GM21526 (cell line): ENCODE measurements around the gene SPDYE17.
"Not testable (repeated sequence)": the region's sequence is repeated elsewhere in the genome, so short reads cannot be mapped to it uniquely, and the experiment has no call there.

Experiments used
- ATAC-seq: cut with Tn5 transposase; IDR thresholded peaks from one replicate; pipeline ENCODE4 v1.9.1; 2021; ENCODE audit warnings: moderate library complexity; ENCODE audit not compliant: unreplicated experiment, low FRiP score

The SPDYE17 gene, protein sequence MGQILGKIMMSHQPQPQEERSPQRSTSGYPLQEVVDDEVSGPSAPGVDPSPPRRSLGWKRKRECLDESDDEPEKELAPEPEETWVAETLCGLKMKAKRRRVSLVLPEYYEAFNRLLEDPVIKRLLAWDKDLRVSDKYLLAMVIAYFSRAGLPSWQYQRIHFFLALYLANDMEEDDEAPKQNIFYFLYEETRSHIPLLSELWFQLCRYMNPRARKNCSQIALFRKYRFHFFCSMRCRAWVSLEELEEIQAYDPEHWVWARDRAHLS

DNA sequence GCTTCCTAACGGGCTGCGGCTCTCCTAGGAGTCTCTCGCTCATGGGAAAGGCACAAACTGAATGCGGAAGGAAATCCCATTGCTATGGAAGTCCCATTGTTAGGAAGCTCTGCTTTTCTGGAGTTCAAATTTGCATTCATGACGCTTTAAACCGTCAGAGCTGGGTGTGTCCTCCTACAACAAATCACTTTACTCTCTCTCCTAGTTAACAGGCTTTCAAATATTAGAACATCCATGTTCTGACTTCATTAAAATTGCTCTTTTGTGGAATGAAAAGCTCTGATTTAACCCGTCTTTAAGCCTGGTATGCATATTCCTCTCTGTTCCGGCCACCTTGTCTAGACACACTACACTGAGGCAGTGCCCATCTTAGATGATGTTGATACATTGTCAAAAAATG lies at the start of gene SPDYE17:
TSS of gene SPDYE17 (minus strand) at position 101 of the 400 bp plus-strand sequence. CDS start 1,791 bp downstream, outside the sequence.
- ATAC-seq: not testable (repeated sequence)

DNA sequence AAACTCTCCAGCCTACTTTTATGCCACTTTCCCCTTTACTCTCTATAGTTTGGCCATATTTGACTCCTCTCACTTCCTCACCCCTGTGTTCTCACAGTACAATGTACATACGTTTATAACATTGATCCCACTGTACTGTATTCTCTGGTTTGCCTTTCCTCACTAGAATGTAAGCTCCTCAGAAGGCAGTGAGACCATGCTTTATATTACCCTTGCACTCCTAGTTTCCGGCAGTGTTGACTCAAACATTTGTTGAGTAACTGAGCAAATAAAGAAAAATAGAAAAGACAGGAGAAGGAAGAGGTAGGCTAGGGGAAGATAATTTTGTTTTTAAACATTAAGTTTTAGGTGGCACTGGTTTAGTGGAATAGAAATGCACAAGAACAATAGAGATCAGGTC lies 48.1 kb upstream of the SPDYE17 start:
- not testable (repeated sequence) for ATAC-seq

DNA sequence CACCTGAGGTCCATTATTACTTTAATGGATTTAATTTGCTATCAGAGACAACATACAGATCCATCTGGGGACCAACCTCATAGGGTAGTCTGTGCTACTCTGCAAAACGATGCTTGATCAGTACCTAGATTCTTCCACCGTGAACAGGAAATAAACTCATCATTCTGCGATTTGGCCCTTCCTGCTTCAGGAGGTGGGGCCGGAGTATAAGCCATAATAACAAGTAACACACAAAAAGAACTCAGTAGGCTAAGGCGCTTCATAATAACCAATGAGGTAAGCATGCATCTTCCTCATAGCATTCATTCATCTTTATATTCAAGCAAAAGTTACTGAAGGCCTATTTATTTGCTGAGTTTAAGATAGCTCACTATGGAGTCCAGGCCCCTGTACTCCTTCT lies 47.5 kb upstream of the SPDYE17 start:
- ATAC-seq: not testable (repeated sequence)

DNA sequence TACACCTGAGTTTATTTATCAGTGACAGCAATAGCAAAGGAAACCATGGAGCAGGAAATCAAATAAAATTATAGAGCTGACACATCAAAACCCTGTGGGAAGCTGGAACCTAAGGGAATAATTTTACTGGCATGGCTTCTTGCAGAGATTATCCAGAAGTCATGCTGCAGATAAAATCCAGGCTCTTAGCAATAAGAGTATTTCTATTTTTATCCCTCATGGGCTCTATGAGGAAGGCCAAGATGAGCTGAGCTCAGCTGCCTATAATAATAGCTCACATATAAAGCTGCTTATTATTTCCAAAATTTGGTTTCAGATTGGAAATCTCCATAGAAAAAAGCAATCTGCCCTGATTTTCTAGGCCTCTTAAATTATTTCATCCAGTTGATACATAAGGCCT lies 47.0 kb upstream of the SPDYE17 start:
- not testable (repeated sequence) for ATAC-seq

DNA sequence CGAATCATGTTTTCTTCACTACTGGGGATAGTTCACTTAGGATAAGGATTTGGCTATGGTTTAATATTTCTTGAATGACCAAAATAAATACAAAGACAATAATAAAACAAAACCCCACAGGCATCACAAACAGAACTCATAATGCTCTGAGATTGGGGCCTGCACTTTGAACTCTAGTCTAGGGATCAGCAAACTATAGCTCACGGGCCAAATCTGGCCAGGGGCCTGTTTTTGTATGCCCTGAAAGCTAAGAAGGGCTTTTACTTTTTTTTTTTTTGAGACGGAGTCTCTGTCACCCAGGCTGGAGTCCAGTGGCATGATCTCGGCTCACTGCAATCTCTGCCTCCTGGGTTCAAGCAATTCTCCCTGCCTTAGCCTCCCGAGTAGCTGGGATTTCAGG lies 44.9 kb upstream of the SPDYE17 start:
- ATAC-seq: not testable (repeated sequence)

DNA sequence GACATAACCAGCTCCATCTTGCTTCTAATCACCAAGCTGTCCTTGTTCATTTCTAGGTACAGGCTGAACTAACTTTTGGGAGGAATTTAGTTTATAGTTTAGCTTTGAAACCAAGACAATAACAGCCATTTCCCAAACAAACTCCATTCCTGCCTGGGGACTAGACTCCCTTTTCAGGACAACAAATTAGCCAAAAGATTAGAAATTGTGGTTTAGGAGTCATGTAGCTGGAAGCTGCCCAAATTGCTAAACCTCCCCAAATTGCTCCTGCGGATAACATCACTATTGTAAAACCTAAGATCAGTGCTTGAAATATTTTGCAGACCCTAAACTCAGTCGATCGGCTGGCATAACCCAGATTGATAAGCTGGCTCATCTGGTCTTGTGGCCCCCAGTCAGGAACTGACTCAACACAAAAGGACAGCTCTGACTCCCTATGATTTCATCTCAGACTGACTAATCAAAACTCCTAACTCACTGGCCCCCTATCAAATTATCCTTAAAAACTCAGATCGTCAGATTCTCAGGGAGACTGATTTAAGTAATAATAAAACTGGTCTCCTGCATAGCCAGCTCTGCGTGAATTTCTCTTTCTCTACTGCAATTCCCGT lies 42.7 kb upstream of the SPDYE17 start:
- ATAC-seq: not testable (repeated sequence)

DNA sequence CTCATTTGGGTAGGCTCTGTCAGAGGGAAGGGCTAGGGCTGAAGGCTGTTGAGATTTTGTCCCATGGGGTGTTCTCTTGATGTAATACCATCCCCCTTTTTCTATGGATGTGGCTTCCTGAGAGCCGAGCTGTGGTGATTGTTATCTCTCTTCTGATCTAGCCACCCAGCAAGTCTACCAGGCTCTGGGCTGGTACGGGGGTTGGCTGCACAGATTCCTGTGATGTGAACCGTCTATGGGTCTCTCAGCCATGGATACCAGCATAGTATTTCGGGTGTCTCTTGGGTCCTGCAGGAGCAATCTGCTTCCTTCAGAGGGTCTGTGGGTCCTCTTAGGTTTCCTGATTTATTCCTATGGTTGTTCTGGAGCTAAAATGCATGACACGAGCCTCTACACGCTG lies 38.9 kb upstream of the SPDYE17 start:
- ATAC-seq: not testable (repeated sequence)

DNA sequence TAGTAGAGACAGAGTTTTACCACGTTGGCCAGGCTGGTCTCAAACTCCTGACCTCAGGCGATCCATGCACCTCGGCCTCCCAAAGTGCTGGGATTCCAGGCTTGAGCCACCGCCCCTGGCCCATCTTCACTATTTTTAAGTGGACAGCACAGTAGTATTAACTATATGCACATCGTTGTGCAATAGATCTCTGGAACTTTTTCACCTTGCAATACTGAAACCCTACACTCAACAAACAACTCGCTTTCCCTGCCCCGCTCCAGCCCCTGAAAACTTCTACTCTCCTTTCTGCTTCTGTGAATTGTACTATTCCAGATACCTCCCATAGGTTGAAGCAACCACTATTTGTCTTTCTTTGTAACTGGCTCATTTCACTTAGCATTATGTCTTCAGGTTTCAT lies 33.7 kb upstream of the SPDYE17 start:
- ATAC-seq: not testable (repeated sequence)

DNA sequence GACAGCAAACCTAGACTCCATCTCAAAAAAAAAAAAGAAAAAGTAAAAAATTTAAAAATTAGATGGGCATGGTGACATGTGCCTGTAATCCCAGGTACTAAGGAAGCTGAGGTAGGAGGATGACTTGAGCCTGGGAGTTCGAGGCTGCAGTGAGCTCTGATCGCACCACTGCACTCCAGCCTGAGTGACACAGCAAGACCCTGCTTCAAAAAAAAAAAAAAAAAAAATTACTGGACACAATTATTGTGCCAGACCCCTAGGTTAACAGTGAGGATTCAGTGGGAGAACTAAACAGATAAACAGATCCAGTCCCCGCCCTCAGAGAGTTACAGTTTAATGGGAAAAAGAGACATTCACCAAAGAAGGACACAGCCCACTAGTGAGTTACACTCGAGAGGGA lies 31.6 kb upstream of the SPDYE17 start:
- not testable (repeated sequence) for ATAC-seq

DNA sequence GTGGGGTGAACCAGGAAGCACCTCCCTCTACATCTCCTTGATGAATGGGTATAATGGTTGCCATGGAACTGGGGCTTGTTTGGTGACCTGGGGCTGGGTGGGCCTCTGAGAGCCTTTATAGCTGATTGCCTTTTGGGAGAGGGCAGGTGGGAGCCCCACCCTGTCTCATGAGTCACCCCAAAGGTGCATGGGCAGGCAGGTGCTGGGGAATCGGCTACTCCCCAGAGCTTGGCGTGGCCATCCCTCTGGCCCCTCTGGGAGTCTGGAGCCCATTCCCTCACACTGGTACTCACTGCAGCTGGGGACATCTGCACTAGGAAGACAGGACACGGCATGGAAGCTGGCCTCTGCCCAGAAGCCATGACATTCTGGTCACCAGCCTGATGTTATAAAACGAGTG lies 30.4 kb upstream of the SPDYE17 start, which contains the start of gene SPDYE18:
TSS of gene SPDYE18 (minus strand) at position 2 of the 400 bp plus-strand sequence. CDS start 2,046 bp downstream, outside the sequence.
- not testable (repeated sequence) for ATAC-seq

DNA sequence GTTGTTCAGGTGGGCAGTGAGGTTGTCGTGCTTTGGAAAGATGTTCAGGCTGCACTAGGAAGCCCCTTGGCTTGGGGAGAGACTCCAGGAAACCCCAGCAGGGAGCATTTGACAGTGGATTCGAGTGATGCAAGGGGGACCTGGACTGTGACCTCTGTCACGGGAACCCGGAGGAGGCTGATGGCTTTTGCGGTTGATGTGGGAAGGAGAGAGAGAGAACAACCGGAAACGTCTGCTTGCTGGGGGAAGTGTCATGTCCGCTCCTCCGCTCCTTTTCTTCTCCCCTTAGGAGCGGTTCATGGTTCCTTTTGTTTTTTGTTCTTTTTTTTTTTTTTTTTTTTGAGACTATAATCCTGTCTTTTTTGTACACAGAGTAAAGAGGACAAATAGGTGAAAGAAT lies 5.8 kb downstream of the SPDYE17 start:
- not testable (repeated sequence) for ATAC-seq

DNA sequence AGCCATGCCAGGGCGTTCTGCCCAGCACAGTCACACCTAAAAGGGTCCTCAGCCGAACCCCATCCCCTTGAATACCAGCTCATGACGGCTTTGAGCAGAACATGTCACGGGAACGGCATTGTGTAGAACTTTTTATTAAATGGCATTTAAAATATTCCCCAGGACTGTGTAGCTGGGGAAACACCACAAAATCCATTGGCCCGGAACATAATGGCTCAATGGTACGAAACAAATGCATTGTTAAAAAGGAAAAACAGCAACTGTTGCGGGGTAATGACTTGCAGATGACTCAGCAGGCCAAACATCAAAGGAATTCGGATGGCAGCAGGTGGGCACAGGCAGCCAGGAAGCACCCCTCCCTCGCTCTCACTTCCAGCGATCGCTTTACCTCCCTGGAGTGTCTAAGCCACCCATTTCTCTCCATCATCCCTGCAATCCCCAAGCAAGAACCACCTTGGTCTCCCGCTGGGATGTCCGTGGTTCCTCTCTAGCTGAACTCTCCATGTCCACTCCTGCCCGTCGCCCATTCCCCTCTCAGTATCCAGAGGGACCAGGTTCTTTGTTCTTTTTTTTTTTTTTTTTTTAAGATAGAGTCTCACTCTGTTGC lies 22.0 kb downstream of the SPDYE17 start:
- not testable (repeated sequence) for ATAC-seq

DNA sequence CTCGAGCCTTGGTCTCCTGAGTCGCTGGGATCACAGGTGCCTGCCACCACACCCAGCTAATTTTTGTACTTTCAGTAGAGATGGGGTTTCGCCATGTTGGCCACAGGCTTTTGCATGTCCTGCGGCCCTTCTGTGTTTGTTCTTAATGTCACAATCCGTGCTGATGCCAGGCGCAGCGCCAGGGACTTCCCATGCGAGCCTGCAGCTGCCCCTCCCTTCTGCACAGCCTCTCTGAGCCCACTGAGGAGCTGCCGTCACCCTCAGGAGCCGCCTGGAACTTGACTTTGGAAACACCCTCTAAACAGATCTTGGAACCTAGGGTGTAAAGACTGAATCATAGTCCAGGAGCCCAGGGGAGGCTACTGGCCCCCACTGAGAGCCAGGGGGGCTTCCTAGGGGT lies 24.2 kb downstream of the SPDYE17 start:
- ATAC-seq: not testable (repeated sequence)

DNA sequence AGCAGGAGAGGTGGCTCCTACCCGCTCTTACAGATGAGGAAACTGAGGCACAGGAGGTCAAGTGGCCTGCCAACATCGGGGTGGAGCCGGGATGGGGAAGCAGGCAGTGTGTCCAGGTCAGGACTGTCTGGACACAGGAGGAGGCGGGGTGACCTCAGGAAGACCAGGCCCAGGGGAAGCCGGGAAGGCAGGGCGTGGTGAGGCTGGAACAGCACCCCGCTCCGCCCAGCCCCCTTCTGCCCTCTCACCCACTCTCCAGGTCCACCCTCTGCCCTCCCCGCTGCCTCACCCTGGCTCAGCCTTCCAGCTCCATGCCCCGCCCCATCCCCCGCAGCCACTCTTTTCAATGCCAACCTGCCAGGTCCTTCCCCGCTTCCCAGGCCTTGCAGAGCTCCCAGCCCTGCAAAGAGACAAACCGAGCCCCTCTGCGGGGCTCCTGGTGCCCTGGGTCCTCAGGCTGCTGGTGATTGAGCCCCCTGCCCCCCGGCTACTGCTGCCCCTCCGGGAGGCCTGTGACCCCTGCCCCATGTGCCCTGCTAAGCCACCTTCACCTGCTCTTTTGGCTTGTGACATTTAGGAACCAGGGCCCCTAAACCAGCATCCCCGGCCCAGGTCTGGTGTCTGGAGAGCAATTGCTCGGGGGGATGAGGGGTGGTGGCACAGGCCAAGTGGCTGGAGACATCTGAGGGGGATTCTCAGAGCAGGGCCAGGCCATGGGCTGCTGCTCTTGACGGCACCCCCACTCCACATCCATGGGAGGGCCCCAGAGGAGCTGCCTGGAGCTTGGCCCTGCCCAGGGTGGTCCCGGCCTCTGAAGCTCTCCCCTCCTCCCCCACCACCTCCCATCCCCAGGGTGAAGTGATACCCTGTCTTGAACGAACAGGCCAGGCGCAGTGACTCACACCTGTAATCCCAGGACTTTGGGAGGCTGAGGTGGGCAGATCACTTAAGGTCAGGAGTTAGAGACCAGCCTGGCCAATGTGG lies 25.7 kb downstream of the SPDYE17 start:
- ATAC-seq: not testable (repeated sequence)

DNA sequence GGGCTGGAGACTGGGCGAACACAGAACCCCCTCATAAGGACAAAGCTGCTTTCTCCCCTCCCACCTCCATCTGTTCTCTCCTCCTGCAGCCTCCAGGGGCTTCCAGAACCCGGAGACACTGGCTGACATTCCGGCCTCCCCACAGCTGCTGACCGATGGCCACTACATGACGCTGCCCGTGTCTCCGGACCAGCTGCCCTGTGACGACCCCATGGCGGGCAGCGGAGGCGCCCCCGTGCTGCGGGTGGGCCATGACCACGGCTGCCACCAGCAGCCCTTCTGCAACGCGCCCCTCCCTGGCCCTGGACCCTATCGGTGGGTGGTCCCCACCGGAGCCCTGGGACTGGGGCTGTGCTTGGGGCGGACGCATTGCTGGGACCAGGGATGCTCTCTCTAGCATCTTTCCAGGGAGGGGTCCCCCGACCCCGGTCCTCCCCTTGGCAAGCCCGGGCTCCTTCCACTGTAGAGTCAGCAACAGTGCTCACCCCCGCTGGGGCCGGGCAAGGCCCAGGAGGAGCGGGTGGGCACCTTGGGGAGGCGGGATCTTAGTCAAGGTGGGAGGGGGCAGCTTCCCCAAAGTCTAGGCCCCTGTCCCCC lies 26.6 kb downstream of the SPDYE17 start:
- not testable (repeated sequence) for ATAC-seq

DNA sequence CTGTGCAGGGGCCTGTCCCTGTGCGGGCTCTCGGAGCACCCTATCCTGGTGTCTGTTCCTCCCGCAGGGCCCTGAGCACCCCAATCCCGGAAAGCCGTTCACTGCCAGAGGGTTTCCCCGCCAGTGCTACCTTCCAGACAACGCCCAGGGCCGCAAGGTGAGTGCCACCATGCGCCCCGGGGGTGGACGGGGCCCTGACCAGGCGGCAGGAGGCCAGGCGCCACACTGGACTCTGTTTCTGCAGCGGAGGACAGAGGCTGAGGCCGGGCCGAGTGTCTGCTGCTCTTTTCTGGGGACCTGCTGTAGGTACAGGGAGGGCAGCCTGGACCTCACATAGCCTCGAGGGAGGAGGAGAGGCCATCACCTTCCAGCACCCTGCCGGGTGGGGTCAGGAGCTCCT lies 28.0 kb downstream of the SPDYE17 start:
- ATAC-seq: not testable (repeated sequence)

DNA sequence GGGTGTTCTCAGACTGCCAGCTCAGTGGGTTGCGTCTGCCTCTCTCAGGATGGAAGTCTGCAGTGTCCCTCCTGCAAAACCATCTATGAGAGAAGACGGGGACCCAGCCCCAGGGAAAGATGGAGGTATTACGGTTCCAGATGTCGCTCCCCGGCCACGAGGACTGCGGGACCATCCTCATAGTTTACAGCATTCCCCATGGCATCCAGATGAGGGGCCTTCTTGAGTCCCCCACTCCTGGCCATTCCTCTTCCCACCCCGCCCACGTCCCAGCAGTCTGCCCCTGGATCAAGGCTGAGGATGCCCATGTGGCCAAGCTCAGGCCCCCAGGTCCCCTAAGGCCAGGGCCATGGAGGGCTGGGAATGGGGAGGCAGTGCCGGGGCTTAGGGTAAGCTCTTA lies 28.9 kb downstream of the SPDYE17 start:
- not testable (repeated sequence) for ATAC-seq

DNA sequence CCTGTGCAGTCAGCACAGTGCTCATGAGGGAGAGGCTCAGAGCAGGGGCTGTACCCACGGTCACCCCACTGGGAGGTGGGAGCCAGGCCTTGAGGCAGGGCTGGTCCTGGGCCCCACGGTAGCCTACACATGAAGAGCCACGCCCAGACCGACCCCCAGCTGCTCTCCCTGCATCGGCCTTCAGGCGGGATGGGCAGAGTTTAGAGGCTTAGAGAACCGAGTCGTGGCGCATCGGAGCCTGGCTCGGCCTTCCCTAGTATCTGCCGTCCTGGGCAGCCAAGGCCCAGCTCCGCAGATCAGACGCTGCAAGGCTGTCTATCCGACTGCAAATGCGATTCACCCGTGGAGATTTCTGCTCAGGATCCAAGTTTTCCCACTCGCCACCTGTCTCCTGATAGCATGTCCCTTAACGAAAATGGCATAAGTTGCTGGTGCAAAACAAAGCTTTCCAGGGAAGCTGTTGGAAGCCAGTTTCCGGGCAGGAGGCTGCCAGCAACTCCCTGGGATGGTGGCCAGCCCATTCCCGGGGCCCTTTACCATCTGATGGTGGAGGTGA lies 29.4 kb downstream of the SPDYE17 start:
- not testable (repeated sequence) for ATAC-seq

DNA sequence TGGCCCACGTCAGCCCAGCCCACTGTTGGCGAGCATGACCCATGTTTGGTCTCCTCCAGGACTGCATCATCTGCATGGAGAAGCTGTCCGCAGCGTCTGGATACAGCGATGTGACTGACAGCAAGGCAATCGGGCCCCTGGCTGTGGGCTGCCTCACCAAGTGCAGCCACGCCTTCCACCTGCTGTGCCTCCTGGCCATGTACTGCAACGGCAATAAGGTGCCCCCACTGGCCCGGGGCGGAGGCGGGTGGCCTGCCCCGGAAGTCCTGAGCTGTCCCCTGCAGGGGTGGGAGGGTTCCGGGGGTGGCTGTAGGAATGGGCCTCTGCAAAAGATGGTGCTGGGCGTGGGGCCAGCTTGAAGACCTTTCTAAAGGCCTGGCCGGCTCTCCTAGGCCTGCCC lies 30.1 kb downstream of the SPDYE17 start:
- not testable (repeated sequence) for ATAC-seq
